ENCODE data around the gene DCTN2. TPM values are rescaled to one million over a fixed set of nuclear protein-coding genes. Genes with fewer than 3 reads are reported as not detected.

DCTN2 gene
- polyA plus RNA-seq, 1 experiment, result 167 TPM

GRCh38 chr12:57523706-57524614, 23.0 kb downstream of the DCTN2 start:
- no peak for TF ChIP-seq CTCF (IDR thresholded peaks at IDR 0.05; ENCODE audit: insufficient read depth, low read depth, low read length)
- no peak for DNase-seq (ENCODE audit: low read depth)
- peaks cover 28% of the 10 kb centered on the region for H3K36me3 ChIP-seq (ENCODE audit: control insufficient read depth, insufficient read depth, low read length)
- peak overlapping the region; percentile 77 for H3K4me3 ChIP-seq (ENCODE audit: low read depth, low read length)
- no peaks in the 10 kb centered on the region for H3K27me3 ChIP-seq (ENCODE audit: control insufficient read depth, insufficient read depth, low read length)
- POLR2A ChIA-PET, result interaction anchor here (0.7 kb wide), 1 partner anchor 11 kb away, joined by 3 read pairs; no protein-coding TSS in a partner anchor
- CTCF ChIA-PET, result interaction anchor here (1.3 to 1.6 kb wide), 3 partner anchors 23 to 65 kb away, joined by 3 to 10 read pairs (median 3); partner anchors contain the start of genes DCTN2 and GLI1

GRCh38 chr12:57522887-57523705, 23.9 kb downstream of the DCTN2 start:
- DNase-seq (ENCODE audit: low read depth), result no peak
- H3K4me3 ChIP-seq (ENCODE audit: low read depth, low read length), result peak overlapping the region; percentile 77
- H3K27me3 ChIP-seq (ENCODE audit: control insufficient read depth, insufficient read depth, low read length), result no peaks in the 10 kb centered on the region
- no peak for TF ChIP-seq CTCF (IDR thresholded peaks at IDR 0.05; ENCODE audit: insufficient read depth, low read depth, low read length)
- POLR2A ChIA-PET, result interaction anchor here (0.7 kb wide), 1 partner anchor 12 kb away, joined by 3 read pairs; no protein-coding TSS in a partner anchor
- H3K36me3 ChIP-seq (ENCODE audit: control insufficient read depth, insufficient read depth, low read length), result peaks cover 26% of the 10 kb centered on the region
- CTCF ChIA-PET, result interaction anchor here (1.6 kb wide), 2 partner anchors 60 to 64 kb away, joined by 3 to 10 read pairs; partner anchors contain the start of gene GLI1

- peak within 1 kb of the TSS; percentile 77 for H3K4me3 ChIP-seq (ENCODE audit: low read depth, low read length)
- DNase-seq (ENCODE audit: low read depth), result peak; percentile 70
- H3K27me3 ChIP-seq (ENCODE audit: control insufficient read depth, insufficient read depth, low read length), result no peaks in the 10 kb centered on the region
- no peak for TF ChIP-seq CTCF (IDR thresholded peaks at IDR 0.05; ENCODE audit: insufficient read depth, low read depth, low read length)
- ChIA-PET POLR2A (no interaction called here), CTCF (interaction anchor here (1.6 kb wide), 1 partner anchor 60 kb away, joined by 3 read pairs; no protein-coding TSS in a partner anchor)
- peaks cover 24% of the 10 kb centered on the region for H3K36me3 ChIP-seq (ENCODE audit: control insufficient read depth, insufficient read depth, low read length)
Measured at GRCh38 chr12:57522011-57522886, 24.7 kb downstream of the DCTN2 start, which contains the start of gene MBD6. Gene MBD6, plus strand, starts transcription at chr12:57522824. Its CDS starts 1,480 bp downstream, at chr12:57524304.

- Histone ChIP-seq H3K4me3 (ENCODE audit: low read depth, low read length) (no peak overlapping the region), H3K27me3 (ENCODE audit: control insufficient read depth, insufficient read depth, low read length) (no peaks in the 10 kb centered on the region), H3K36me3 (ENCODE audit: control insufficient read depth, insufficient read depth, low read length) (peaks cover 29% of the 10 kb centered on the region)
- peak; percentile 12; the same call in 1 of the 2 replicates for TF ChIP-seq CTCF (IDR thresholded peaks at IDR 0.05; ENCODE audit: insufficient read depth, low read depth, low read length)
- DNase-seq (ENCODE audit: low read depth), result no peak
- CTCF ChIA-PET, result no interaction called here
- POLR2A ChIA-PET, result no interaction called here
Measured at GRCh38 chr12:57521525-57522010, 25.4 kb downstream of the DCTN2 start.

Data from BJ (cell line).